OCI-LY1 (cell line): ENCODE results near the gene PALMD.

ENCODE experiments used
- H2AFZ ChIP-seq: fragments of 200-600 bp; sonication (generic), shearing (Covaris generic); 2 replicates; pipeline ENCODE4 v1.6.0; 2014; ENCODE audit warnings: antibody characterized with exemption, mild to moderate bottlenecking, low read length
- H3F3A ChIP-seq: fragments of 200-600 bp; sonication (generic), shearing (Covaris generic); 2 replicates; pipeline ENCODE4 v1.6.0; 2014; ENCODE audit warnings: mild to moderate bottlenecking, antibody characterized with exemption, low read length, moderate library complexity; ENCODE audit not compliant: insufficient read depth
- H3K27ac ChIP-seq: fragments of 200-600 bp; sonication (generic); 2 replicates; pipeline ENCODE4 v1.5.1; 2014; ENCODE audit warnings: low read length, mixed run types, mild to moderate bottlenecking, low read depth; ENCODE audit not compliant: poor library complexity, severe bottlenecking
- H3K27me3 ChIP-seq: fragments of 200-600 bp; sonication (generic); 2 replicates; pipeline ENCODE4 v1.6.0; 2014; ENCODE audit warnings: antibody characterized with exemption, mild to moderate bottlenecking, low read length, moderate library complexity; ENCODE audit not compliant: insufficient read depth
- H3K36me3 ChIP-seq: fragments of 200-600 bp; sonication (generic); 2 replicates; pipeline ENCODE4 v1.6.1; 2014; ENCODE audit warnings: mild to moderate bottlenecking, antibody characterized with exemption, low read length, moderate library complexity, mixed read lengths; ENCODE audit not compliant: insufficient read depth
- H3K4me1 ChIP-seq: fragments of 200-600 bp; sonication (generic); 2 replicates; pipeline ENCODE4 v1.5.1; 2014; ENCODE audit warnings: mild to moderate bottlenecking, low read length, moderate library complexity; ENCODE audit not compliant: insufficient read depth, severe bottlenecking
- H3K4me2 ChIP-seq: fragments of 200-600 bp; sonication (generic), shearing (Covaris generic); 2 replicates; pipeline ENCODE4 v1.6.1; 2014; ENCODE audit warnings: low read length
- H3K4me3 ChIP-seq: fragments of 200-600 bp; sonication (generic); 2 replicates; pipeline ENCODE4 v1.5.1; 2014; ENCODE audit warnings: low read length, low read depth, mild to moderate bottlenecking, mixed read lengths; ENCODE audit not compliant: poor library complexity, severe bottlenecking
- H3K79me2 ChIP-seq: fragments of 200-600 bp; shearing (Covaris generic); 2 replicates; pipeline ENCODE4 v1.6.1; 2016; ENCODE audit warnings: mixed run types, low read length, mixed read lengths; ENCODE audit not compliant: insufficient read depth
- H3K9ac ChIP-seq: fragments of 200-600 bp; sonication (generic), shearing (Covaris generic); 2 replicates; pipeline ENCODE4 v1.6.1; 2014; ENCODE audit warnings: mild to moderate bottlenecking, low read length, mixed read lengths
- H3K9me2 ChIP-seq: fragments of 200-600 bp; sonication (generic), shearing (Covaris generic); 2 replicates; pipeline ENCODE4 v1.6.1; 2014; ENCODE audit warnings: low read depth, mild to moderate bottlenecking, low read length, mixed read lengths
- H3K9me3 ChIP-seq: fragments of 200-600 bp; shearing (Covaris generic); 2 replicates; pipeline ENCODE4 v1.6.1; 2014; ENCODE audit warnings: low read length, mixed read lengths
- H4K20me1 ChIP-seq: fragments of 200-600 bp; sonication (generic), shearing (Covaris generic); 2 replicates; pipeline ENCODE4 v1.6.0; 2016; ENCODE audit warnings: mild to moderate bottlenecking, low read length; ENCODE audit not compliant: insufficient read depth
- EZH2 ChIP-seq: fragments of 200-600 bp; sonication (generic), shearing (Covaris generic); IDR thresholded peaks from 2 replicates; pipeline ENCODE4 v1.8.0; 2017; ENCODE audit warnings: borderline replicate concordance, mixed run types, mild to moderate bottlenecking, antibody characterized with exemption, low read length, moderate library complexity, mixed read lengths
- TF ChIP-seq, protein P1 (sequence below): fragments of 200-600 bp; sonication (generic), shearing (Covaris generic); IDR thresholded peaks from 2 replicates; pipeline ENCODE4 v1.5.1; 2017; ENCODE audit warnings: mild to moderate bottlenecking, antibody characterized with exemption, low read length, moderate library complexity, mixed read lengths

The PALMD gene

DNA sequence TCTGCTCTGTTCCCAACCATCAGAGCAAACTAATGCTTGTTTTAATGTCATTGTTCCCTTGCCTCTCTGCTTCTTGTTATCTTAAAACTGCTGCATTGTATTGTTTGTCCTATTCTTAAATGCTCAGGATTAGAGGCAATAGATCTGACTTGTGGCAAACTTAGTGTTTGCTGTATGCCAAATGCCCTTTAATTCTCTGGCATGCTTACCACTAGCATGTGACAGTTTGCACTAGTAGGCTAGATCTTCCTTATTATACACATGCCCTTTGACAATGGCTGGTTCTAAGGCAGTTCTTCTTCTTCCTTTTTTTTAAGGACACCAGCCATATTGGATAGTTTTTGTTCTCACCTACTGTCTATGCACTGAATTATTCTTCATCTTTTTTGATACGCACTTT, 30.1 kb downstream of the PALMD start:
- Histone ChIP-seq H3K4me3 (no peak overlapping the region), H3K27ac (no peak overlapping the region), H4K20me1 (no peaks in the 10 kb centered on the region), H3K9me3 (no peaks in the 10 kb centered on the region), H3K36me3 (no peaks in the 10 kb centered on the region), H3K9ac (no peak overlapping the region), H3K9me2 (no peaks in the 10 kb centered on the region), H3K4me2 (no peak overlapping the region), H3F3A (no peaks in the 10 kb centered on the region), H3K4me1 (no peaks in the 10 kb centered on the region), H3K27me3 (peaks cover 8% of the 10 kb centered on the region; the same call in 1 of the 2 replicates), H2AFZ (no peak overlapping the region), H3K79me2 (no peaks in the 10 kb centered on the region)
- TF ChIP-seq, protein P1, sequence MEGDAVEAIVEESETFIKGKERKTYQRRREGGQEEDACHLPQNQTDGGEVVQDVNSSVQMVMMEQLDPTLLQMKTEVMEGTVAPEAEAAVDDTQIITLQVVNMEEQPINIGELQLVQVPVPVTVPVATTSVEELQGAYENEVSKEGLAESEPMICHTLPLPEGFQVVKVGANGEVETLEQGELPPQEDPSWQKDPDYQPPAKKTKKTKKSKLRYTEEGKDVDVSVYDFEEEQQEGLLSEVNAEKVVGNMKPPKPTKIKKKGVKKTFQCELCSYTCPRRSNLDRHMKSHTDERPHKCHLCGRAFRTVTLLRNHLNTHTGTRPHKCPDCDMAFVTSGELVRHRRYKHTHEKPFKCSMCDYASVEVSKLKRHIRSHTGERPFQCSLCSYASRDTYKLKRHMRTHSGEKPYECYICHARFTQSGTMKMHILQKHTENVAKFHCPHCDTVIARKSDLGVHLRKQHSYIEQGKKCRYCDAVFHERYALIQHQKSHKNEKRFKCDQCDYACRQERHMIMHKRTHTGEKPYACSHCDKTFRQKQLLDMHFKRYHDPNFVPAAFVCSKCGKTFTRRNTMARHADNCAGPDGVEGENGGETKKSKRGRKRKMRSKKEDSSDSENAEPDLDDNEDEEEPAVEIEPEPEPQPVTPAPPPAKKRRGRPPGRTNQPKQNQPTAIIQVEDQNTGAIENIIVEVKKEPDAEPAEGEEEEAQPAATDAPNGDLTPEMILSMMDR: no peak
- no peak for TF ChIP-seq EZH2

GRCh38 chr1:99676876-99677275, 31.0 kb downstream of the PALMD start:
- H3K79me2 ChIP-seq: no peaks in the 10 kb centered on the region
- no peak overlapping the region for H2AFZ ChIP-seq
- H3K4me1 ChIP-seq: no peaks in the 10 kb centered on the region
- H3K9me3 ChIP-seq: no peaks in the 10 kb centered on the region
- peaks cover 8% of the 10 kb centered on the region; the same call in 1 of the 2 replicates for H3K27me3 ChIP-seq
- no peak overlapping the region for H3K4me3 ChIP-seq
- no peaks in the 10 kb centered on the region for H3K36me3 ChIP-seq
- TF ChIP-seq EZH2: no peak
- TF ChIP-seq, protein P1: no peak
- no peak overlapping the region for H3K27ac ChIP-seq
- no peaks in the 10 kb centered on the region for H3F3A ChIP-seq
- no peaks in the 10 kb centered on the region for H3K9me2 ChIP-seq
- H3K4me2 ChIP-seq: no peak overlapping the region
- no peaks in the 10 kb centered on the region for H4K20me1 ChIP-seq
- no peak overlapping the region for H3K9ac ChIP-seq

- Histone ChIP-seq H3K4me2 (no peak overlapping the region), H3K27ac (no peak overlapping the region)
Measured at GRCh38 chr1:99677416-99677815, 31.5 kb downstream of the PALMD start.

More at GRCh38 chr1:99677416-99677815, 31.5 kb downstream of the PALMD start:
- no peak for TF ChIP-seq EZH2
- TF ChIP-seq, protein P1: no peak
- Histone ChIP-seq H3K27me3 (peaks cover 8% of the 10 kb centered on the region; the same call in 1 of the 2 replicates), H4K20me1 (no peaks in the 10 kb centered on the region), H3K4me3 (no peak overlapping the region), H3K36me3 (no peaks in the 10 kb centered on the region), H2AFZ (no peak overlapping the region), H3K4me1 (no peaks in the 10 kb centered on the region), H3K9me3 (no peaks in the 10 kb centered on the region), H3K9ac (no peak overlapping the region), H3K79me2 (no peaks in the 10 kb centered on the region), H3F3A (no peaks in the 10 kb centered on the region), H3K9me2 (no peaks in the 10 kb centered on the region)
